Smooth muscle cell (in vitro differentiated cells): ENCODE results near the gene OTUD3. TPM values are rescaled to one million over a fixed set of nuclear protein-coding genes. Genes with fewer than 3 reads are reported as not detected.
"Not testable (repeated sequence)": the region's sequence is repeated elsewhere in the genome, so short reads cannot be mapped to it uniquely, and the experiment has no call there.

Experiments
- DNase-seq: peaks from one replicate; lab custom pipeline; 2025; ENCODE audit not compliant: unreplicated experiment; lab: John Stamatoyannopoulos, UW
- H2AFZ ChIP-seq: fragments of 200-600 bp; sonication (generic); 2 replicates; pipeline ENCODE4 v1.6.0; 2016; ENCODE audit warnings: antibody characterized with exemption, low read depth, mild to moderate bottlenecking
- H3F3A ChIP-seq: fragments of 200-600 bp; sonication (generic); 2 replicates; pipeline ENCODE4 v1.6.0; 2017; ENCODE audit warnings: antibody characterized with exemption, low read depth
- H3K27ac ChIP-seq: fragments of 200-600 bp; sonication (generic); 2 replicates; pipeline ENCODE4 v1.5.1; 2016; ENCODE audit warnings: low read depth, mild to moderate bottlenecking
- H3K27me3 ChIP-seq: fragments of 200-600 bp; sonication (generic); 2 replicates; pipeline ENCODE4 v1.6.1; 2016; ENCODE audit warnings: low read depth, mild to moderate bottlenecking
- H3K36me3 ChIP-seq: fragments of 200-600 bp; sonication (generic); 2 replicates; pipeline ENCODE4 v1.5.1; 2016; ENCODE audit warnings: low read depth
- H3K4me1 ChIP-seq: fragments of 200-600 bp; sonication (generic); 2 replicates; pipeline ENCODE4 v1.5.1; 2016; ENCODE audit warnings: low read depth
- H3K4me2 ChIP-seq: fragments of 200-600 bp; sonication (generic); 2 replicates; pipeline ENCODE4 v1.6.0; 2016; ENCODE audit warnings: mild to moderate bottlenecking
- H3K4me3 ChIP-seq: fragments of 200-600 bp; sonication (generic); 2 replicates; pipeline ENCODE4 v1.5.1; 2016; ENCODE audit warnings: mild to moderate bottlenecking
- H3K79me2 ChIP-seq: fragments of 200-600 bp; sonication (generic); 2 replicates; pipeline ENCODE4 v1.6.0; 2016; ENCODE audit warnings: low read depth, mild to moderate bottlenecking
- H3K9ac ChIP-seq: fragments of 200-600 bp; sonication (generic); 2 replicates; pipeline ENCODE4 v1.6.0; 2016; ENCODE audit warnings: low read depth
- H3K9me3 ChIP-seq: fragments of 200-600 bp; sonication (generic); replicated peaks from 2 replicates; pipeline ENCODE4 v1.5.1; 2016; ENCODE audit warnings: low read depth
- H4K20me1 ChIP-seq: fragments of 200-600 bp; sonication (generic); 2 replicates; pipeline ENCODE4 v1.6.0; 2016; ENCODE audit warnings: low read depth
- CTCF ChIP-seq: fragments of 200-600 bp; sonication (generic); IDR thresholded peaks from 2 replicates; pipeline ENCODE4 v1.5.1; 2017; ENCODE audit warnings: borderline replicate concordance, mild to moderate bottlenecking, antibody characterized with exemption; ENCODE audit not compliant: insufficient read depth, poor library complexity, severe bottlenecking
- WGBS: methylation state at CpG from one replicate; pipeline ENCODE4 v1.1.7; 2016; ENCODE audit warnings: low lambda C conversion rate; 5-methylcytosine and 5-hydroxymethylcytosine counted together
- polyA plus RNA-seq: library from polyadenylated mRNA; unstranded; fragments of >200 nt; fragmentation: Nextera tagmentation; extraction: Ambion mirVana; gene quantifications from 2 replicates; pipeline ENCODE4 v1.2.1, GENCODE V29; 2016
- total RNA-seq: library from RNA; depleted of rRNA; stranded (reverse); fragments of >200 nt; gene quantifications from 2 replicates; pipeline ENCODE4 v1.2.3, GENCODE V29; 2014

Gene OTUD3
- total and polyA plus RNA-seq, 2 experiments from 2014 or later, result 2.6 to 9.9 TPM

- Histone ChIP-seq H3F3A (no peaks in the 10 kb centered on the region), H3K79me2 (no peaks in the 10 kb centered on the region), H3K36me3 (no peaks in the 10 kb centered on the region), H3K4me1 (no peaks in the 10 kb centered on the region), H4K20me1 (no peaks in the 10 kb centered on the region), H3K27ac (no peak overlapping the region), H3K9ac (no peak overlapping the region), H3K4me3 (no peak overlapping the region), H3K9me3 (no peaks in the 10 kb centered on the region), H3K27me3 (no peaks in the 10 kb centered on the region), H2AFZ (no peak overlapping the region), H3K4me2 (no peak overlapping the region)
- no peak for TF ChIP-seq CTCF
- DNase-seq, result no peak
Observed at GRCh38 chr1:19840228-19840627, 42.0 kb upstream of the OTUD3 start.

GRCh38 chr1:19844731-19845495 is 37.3 kb upstream of the OTUD3 start:
- no peak for DNase-seq
- no peaks in the 10 kb centered on the region for H3K79me2 ChIP-seq
- TF ChIP-seq CTCF, result no peak
- no peak overlapping the region for H3K4me2 ChIP-seq
- no peaks in the 10 kb centered on the region for H4K20me1 ChIP-seq
- H2AFZ ChIP-seq, result no peak overlapping the region
- peaks cover 5% of the 10 kb centered on the region for H3K27me3 ChIP-seq
- H3K4me1 ChIP-seq, result no peaks in the 10 kb centered on the region
- no peak overlapping the region for H3K27ac ChIP-seq
- no peak overlapping the region for H3K9ac ChIP-seq
- no peak overlapping the region for H3K4me3 ChIP-seq
- 75% methylated on average over 11 of the region's 11 CpGs for WGBS
- H3F3A ChIP-seq, result no peaks in the 10 kb centered on the region
- no peaks in the 10 kb centered on the region for H3K9me3 ChIP-seq
- H3K36me3 ChIP-seq, result no peaks in the 10 kb centered on the region

- H3K36me3 ChIP-seq, result no peaks in the 10 kb centered on the region
- H3K4me1 ChIP-seq, result no peaks in the 10 kb centered on the region
- no peak for DNase-seq
- no peak overlapping the region for H3K4me3 ChIP-seq
- H4K20me1 ChIP-seq, result no peaks in the 10 kb centered on the region
- 95% methylated on average over 8 of the region's 8 CpGs for WGBS
- H3K79me2 ChIP-seq, result no peaks in the 10 kb centered on the region
- no peak overlapping the region for H2AFZ ChIP-seq
- H3K9me3 ChIP-seq, result no peaks in the 10 kb centered on the region
- no peak overlapping the region for H3K9ac ChIP-seq
- no peak overlapping the region for H3K27ac ChIP-seq
- no peak overlapping the region for H3K4me2 ChIP-seq
- TF ChIP-seq CTCF, result no peak
- peaks cover 5% of the 10 kb centered on the region for H3K27me3 ChIP-seq
- no peaks in the 10 kb centered on the region for H3F3A ChIP-seq
Observed at GRCh38 chr1:19845555-19845954, 36.6 kb upstream of the OTUD3 start.

- Histone ChIP-seq H3K79me2 (no peaks in the 10 kb centered on the region), H2AFZ (no peak overlapping the region), H3K27ac (no peak overlapping the region), H3K27me3 (peaks cover 5% of the 10 kb centered on the region), H4K20me1 (no peaks in the 10 kb centered on the region), H3K36me3 (no peaks in the 10 kb centered on the region), H3K9ac (no peak overlapping the region), H3K4me3 (no peak overlapping the region), H3K4me1 (no peaks in the 10 kb centered on the region), H3F3A (no peaks in the 10 kb centered on the region), H3K9me3 (no peaks in the 10 kb centered on the region), H3K4me2 (no peak overlapping the region)
- WGBS, result 94% methylated on average over 3 of the region's 3 CpGs
- DNase-seq, result no peak
- TF ChIP-seq CTCF, result no peak
Observed at GRCh38 chr1:19846338-19846737, 35.9 kb upstream of the OTUD3 start.

- not testable (repeated sequence) for H3K36me3 ChIP-seq, H3K27ac ChIP-seq, H3K4me3 ChIP-seq, H3K4me2 ChIP-seq, H4K20me1 ChIP-seq, DNase-seq, H3K27me3 ChIP-seq, H3K9ac ChIP-seq, H3K79me2 ChIP-seq, H3K9me3 ChIP-seq, H3K4me1 ChIP-seq, H3F3A ChIP-seq, H2AFZ ChIP-seq
- 95% methylated on average over 9 of the region's 9 CpGs for WGBS
Observed at GRCh38 chr1:19847334-19847733, 34.9 kb upstream of the OTUD3 start.
